Measurements from ENCODE around the gene AAK1.
"Not testable (repeated sequence)": the region's sequence is repeated elsewhere in the genome, so short reads cannot be mapped to it uniquely, and the experiment has no call there.

The AAK1 gene

GRCh38 chr2:69482471-69482870 lies 161.1 kb downstream of the AAK1 start:
- no peak for DNase-seq

GRCh38 chr2:69481421-69481820 lies 162.1 kb downstream of the AAK1 start:
- DNase-seq = no peak

- no peak for DNase-seq
Measured at GRCh38 chr2:69477627-69478026, 165.9 kb downstream of the AAK1 start.

- no peak for DNase-seq
Measured at GRCh38 chr2:69474688-69475087, 168.9 kb downstream of the AAK1 start.

- no peak for DNase-seq
Measured at GRCh38 chr2:69471793-69472192, 171.7 kb downstream of the AAK1 start.

GRCh38 chr2:69470911-69471310 lies 172.6 kb downstream of the AAK1 start:
- DNase-seq = no peak

GRCh38 chr2:69469784-69470183 lies 173.8 kb downstream of the AAK1 start:
- DNase-seq = no peak

GRCh38 chr2:69469375-69469774 lies 174.2 kb downstream of the AAK1 start:
- DNase-seq = no peak

- DNase-seq = no peak
Measured at GRCh38 chr2:69466728-69467127, 176.8 kb downstream of the AAK1 start.

- no peak for DNase-seq
Measured at GRCh38 chr2:69465513-69466456, 177.8 kb downstream of the AAK1 start.

GRCh38 chr2:69464575-69464974 lies 179.0 kb downstream of the AAK1 start:
- no peak for DNase-seq

GRCh38 chr2:69462780-69463179 lies 180.8 kb downstream of the AAK1 start:
- DNase-seq = no peak

- no peak for DNase-seq
Measured at GRCh38 chr2:69461404-69461803, 182.1 kb downstream of the AAK1 start.

GRCh38 chr2:69459936-69460335 lies 183.6 kb downstream of the AAK1 start:
- DNase-seq = no peak

GRCh38 chr2:69456950-69457445 lies 186.5 kb downstream of the AAK1 start:
- no peak for DNase-seq

GRCh38 chr2:69456154-69456553 lies 187.4 kb downstream of the AAK1 start:
- no peak for DNase-seq

- no peak for DNase-seq
Measured at GRCh38 chr2:69454976-69455375, 188.6 kb downstream of the AAK1 start.

- DNase-seq = no peak
Measured at GRCh38 chr2:69453475-69454129, 189.9 kb downstream of the AAK1 start.

GRCh38 chr2:69452687-69453086 lies 190.9 kb downstream of the AAK1 start:
- no peak for DNase-seq

- no peak for DNase-seq
Measured at GRCh38 chr2:69450735-69451416, 192.7 kb downstream of the AAK1 start.

GRCh38 chr2:69449906-69450305 lies 193.6 kb downstream of the AAK1 start:
- DNase-seq = no peak

- DNase-seq = not testable (repeated sequence)
Measured at GRCh38 chr2:69443673-69444072, 199.9 kb downstream of the AAK1 start.

GRCh38 chr2:69439499-69439898 lies 204.0 kb downstream of the AAK1 start:
- DNase-seq = not testable (repeated sequence)
